Choroid plexus epithelial cell (primary cell): ENCODE results near the gene C16orf74.
A peak's percentile ranks its signal among the peaks of the same experiment; 100 is the strongest.

Experiments used
- DNase-seq: peaks from one replicate; pipeline ENCODE4 v3.0.0-alpha.2; 2010; ENCODE audit warnings: low read depth
- H3K4me3 ChIP-seq: 2 replicates; pipeline ENCODE4 v1.5.1; 2011; ENCODE audit warnings: low read depth, mild to moderate bottlenecking, control low read depth, low read length, moderate library complexity
- TF ChIP-seq, protein P1 (sequence below): conservative IDR thresholded peaks from 2 replicates; pipeline ENCODE4 v1.5.1; 2011; ENCODE audit warnings: low read depth, mild to moderate bottlenecking, control low read depth, inconsistent platforms, low read length, moderate library complexity

The C16orf74 gene

DNA sequence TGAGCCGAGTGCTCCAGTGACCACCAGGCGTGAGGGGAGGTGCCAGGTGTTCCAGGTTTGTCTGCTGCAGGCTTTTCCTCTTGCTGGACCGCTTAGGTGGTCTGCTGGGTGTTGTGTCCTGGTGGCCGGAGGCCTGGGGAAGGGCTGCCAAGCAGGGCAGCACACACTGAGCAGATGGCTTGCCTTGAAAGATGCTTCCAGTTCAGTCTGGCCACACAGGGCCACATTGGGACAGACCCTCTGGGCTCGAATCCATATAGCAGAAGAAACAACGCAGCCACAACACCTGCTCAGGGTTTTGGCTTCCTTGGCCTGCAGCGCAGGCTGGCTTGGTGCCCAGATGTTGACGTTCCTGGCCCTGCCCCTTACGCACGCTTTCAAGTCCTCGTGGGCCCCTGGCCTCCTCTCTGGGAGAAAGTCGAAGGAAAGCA, 87.0 kb downstream of the C16orf74 start:
- DNase-seq = no peak
- TF ChIP-seq, protein P1, sequence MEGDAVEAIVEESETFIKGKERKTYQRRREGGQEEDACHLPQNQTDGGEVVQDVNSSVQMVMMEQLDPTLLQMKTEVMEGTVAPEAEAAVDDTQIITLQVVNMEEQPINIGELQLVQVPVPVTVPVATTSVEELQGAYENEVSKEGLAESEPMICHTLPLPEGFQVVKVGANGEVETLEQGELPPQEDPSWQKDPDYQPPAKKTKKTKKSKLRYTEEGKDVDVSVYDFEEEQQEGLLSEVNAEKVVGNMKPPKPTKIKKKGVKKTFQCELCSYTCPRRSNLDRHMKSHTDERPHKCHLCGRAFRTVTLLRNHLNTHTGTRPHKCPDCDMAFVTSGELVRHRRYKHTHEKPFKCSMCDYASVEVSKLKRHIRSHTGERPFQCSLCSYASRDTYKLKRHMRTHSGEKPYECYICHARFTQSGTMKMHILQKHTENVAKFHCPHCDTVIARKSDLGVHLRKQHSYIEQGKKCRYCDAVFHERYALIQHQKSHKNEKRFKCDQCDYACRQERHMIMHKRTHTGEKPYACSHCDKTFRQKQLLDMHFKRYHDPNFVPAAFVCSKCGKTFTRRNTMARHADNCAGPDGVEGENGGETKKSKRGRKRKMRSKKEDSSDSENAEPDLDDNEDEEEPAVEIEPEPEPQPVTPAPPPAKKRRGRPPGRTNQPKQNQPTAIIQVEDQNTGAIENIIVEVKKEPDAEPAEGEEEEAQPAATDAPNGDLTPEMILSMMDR = no peak
- H3K4me3 ChIP-seq = no peak overlapping the region

DNA sequence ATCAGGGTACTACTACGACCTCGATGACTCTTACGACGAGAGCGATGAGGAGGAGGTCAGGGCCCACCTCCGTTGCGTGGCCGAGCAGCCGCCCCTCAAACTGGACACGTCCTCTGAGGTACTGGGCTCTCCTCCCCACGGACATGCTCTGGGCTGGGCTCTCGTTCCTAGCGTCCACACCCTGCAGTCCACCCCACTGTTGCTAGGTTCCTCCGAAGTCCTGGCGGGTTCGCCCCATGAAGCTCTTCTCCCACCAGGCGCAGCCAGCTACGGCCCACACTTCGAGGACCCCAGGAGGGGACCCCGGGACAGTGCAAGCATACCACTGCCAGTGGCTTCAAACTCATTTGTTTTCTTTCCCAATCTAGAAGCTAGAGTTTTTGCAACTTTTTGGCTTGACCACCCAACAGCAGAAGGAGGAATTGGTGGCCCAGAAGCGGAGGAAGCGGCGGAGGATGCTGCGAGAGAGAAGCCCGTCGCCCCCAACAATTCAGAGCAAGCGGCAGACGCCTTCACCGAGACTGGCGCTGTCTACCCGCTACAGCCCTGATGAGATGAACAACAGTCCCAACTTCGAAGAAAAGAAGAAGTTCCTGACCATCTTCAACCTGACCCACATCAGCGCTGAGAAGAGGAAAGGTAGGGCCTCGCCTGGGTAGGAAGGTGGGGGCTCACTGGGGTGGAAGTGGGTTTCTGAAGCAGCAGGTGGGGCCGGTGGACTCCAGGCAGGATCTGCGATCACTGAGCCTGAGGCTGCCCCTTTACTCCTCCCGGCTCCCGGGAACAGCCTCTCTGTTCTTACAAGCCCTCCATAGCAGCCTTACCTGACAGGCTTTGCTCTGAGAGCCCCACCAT, 87.7 kb downstream of the C16orf74 start:
- H3K4me3 ChIP-seq = no peak overlapping the region
- TF ChIP-seq, protein P1 = no peak
- DNase-seq = no peak

DNA sequence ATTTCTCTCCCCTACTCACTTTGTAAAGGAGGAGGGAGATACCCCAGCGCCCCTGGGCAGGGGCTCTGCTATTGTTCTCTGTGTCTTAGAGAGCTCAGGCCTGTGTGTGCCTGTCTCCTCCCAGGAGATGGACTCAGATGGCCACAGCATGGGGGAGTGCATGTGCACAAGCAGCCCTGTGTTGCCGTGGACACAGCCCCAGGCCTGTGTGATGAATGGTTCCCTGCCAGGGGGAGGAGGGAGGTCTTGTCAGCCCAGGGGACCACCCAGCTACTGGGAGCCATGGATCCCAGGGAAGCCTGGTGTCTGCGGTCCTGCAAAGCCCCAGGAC, 88.4 kb downstream of the C16orf74 start:
- no peak for DNase-seq
- TF ChIP-seq, protein P1 = no peak
- H3K4me3 ChIP-seq = no peak overlapping the region

DNA sequence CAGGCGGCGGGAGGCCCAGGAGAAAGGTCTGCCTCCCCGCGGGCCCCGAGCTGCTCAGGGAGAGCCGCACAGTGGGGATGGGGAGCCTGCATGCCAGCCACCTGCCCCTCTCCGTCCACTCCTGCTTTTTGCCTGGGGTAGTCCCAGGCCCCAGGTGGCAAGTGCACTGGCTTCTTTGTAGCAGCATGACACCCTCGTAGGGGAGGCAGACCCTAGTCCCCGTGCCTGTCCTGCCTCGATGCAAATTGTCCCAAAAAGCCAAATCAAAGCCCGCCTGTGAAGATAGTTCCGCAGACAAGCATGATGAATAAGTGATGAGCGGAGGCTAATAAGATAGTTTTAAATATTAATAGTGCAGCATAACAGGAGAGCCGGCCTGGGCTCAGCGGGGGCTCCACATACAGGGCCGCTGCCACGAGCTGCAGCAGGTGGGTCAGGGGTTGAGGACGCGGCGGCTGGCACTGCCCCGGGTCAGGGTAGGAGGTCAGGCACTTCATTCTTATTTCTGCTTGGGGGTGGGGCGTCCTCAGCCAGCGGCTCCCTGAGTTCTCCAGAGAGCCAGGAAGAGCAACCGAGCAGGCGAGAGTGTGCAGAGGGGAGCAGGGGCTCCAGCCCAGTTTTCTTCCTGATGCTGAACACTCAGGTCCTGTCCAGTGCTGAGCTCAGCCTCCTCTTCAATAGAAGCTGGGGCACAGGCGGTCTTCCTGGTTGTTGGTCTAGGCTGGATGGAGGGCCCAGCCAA, 89.0 kb downstream of the C16orf74 start:
- DNase-seq = no peak
- no peak overlapping the region for H3K4me3 ChIP-seq
- TF ChIP-seq, protein P1 = no peak

DNA sequence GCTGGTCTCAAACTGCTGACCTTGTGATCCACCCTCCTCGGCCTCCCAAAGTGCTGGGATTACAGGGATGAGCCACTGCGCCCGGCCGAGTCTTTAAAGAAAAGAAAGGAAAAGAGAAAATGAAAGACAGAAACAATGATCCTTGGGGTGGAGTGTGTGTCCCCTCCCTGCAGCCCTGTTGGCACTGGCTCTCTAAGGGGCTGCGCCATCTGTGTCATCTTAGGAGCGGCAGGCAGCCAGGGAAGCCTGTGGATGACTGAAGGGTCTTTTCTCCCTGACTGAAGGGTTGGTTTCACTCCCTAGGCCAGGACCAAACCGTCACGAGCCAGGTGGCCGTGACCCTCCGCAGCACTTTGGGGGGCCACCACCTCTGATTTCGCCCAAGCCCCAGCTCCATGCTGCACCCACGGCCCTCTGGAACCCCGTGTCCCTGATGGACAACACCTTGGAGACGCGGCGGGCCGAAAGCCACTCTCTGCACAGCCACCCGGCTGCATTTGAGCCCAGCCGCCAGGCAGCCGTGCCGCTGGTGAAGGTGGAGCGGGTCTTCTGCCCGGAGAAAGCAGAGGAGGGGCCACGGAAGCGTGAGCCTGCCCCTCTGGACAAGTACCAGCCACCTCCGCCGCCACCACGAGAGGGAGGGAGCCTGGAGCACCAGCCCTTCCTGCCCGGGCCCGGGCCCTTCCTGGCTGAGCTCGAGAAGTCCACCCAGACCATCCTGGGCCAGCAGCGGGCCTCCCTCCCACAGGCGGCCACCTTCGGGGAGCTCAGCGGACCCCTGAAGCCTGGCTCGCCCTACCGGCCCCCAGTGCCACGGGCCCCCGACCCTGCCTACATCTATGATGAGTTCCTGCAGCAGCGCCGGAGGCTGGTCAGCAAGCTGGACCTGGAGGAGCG, 89.8 kb downstream of the C16orf74 start:
- H3K4me3 ChIP-seq = no peak overlapping the region
- DNase-seq = no peak
- TF ChIP-seq, protein P1 = no peak

DNA sequence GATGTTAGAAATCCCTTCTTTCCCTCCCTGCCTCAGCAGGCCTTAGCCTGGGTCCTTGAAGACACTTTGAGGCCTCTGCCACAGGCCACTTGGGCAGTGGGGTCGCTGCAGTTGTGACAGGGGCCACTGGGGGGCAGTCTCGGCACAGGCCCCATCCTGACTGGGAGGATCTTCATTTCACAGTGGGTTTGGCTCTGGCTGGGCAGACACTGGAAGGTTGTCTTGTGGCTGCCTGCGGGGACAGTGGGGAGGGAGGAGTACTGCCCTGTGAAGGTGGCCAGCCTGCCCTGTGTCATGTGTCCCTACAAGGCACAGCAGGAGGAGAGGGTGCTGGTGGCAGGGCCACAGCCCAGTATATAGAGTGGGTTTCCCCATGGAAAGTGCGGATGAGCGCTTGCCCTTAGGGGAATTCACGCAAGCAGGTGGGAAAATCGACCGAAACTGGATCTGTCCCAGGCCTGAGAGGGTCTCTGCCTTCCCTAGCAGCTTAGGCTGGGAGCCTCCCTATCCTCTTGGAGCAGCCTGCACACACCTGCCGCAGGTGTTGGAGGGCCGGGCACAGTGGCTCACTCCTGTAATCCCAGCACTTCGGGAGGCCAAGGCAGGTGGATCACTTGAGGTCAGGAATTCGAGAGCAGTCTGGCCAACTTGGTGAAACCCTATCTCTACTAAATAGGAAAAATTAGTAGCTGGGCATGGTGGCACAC, 90.9 kb downstream of the C16orf74 start:
- TF ChIP-seq, protein P1 = peak; percentile 95

More for the DNA sequence above, 90.9 kb downstream of the C16orf74 start:
- no peak overlapping the region for H3K4me3 ChIP-seq
- peak; percentile 72 for DNase-seq
